GM12874 (cell line): ENCODE results near the gene BMP7.

ENCODE experiments used
- TF ChIP-seq, protein P1 (sequence below): IDR thresholded peaks from 2 replicates; pipeline ENCODE4 v1.5.1; 2011; ENCODE audit warnings: low read depth, mild to moderate bottlenecking, control low read depth, low read length, moderate library complexity; ENCODE audit not compliant: insufficient read depth

Gene BMP7

DNA sequence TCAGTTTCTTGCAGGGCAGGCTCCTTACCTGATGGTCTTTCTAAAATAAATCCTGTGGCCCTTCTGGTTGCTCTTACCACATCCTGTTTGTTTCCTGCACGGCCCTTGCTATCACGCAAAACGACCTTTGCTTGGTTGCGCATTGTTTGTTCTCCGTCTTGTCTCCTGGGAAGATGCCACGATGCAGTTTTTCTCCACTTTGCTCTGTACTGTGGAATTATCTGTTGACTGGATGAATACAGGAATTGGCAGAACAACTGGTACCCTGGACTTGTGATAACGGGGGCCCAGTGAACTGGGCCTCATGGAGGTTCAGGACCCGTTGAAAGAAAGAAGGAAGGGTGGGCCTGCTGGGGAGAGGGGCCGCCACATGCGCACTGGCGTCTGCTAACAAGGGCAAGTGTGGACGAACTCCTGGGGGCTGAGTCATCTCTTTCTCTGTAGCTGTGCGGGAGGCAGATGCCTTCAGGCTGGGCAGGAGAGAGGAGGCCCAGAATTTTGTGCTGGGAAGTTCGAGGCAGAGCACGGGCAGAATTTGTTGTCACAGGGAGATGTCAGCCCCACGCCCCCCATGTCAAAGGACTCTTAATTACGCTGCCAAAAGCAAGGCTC is 139.9 kb downstream of the BMP7 start:
- TF ChIP-seq, protein P1, sequence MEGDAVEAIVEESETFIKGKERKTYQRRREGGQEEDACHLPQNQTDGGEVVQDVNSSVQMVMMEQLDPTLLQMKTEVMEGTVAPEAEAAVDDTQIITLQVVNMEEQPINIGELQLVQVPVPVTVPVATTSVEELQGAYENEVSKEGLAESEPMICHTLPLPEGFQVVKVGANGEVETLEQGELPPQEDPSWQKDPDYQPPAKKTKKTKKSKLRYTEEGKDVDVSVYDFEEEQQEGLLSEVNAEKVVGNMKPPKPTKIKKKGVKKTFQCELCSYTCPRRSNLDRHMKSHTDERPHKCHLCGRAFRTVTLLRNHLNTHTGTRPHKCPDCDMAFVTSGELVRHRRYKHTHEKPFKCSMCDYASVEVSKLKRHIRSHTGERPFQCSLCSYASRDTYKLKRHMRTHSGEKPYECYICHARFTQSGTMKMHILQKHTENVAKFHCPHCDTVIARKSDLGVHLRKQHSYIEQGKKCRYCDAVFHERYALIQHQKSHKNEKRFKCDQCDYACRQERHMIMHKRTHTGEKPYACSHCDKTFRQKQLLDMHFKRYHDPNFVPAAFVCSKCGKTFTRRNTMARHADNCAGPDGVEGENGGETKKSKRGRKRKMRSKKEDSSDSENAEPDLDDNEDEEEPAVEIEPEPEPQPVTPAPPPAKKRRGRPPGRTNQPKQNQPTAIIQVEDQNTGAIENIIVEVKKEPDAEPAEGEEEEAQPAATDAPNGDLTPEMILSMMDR = no peak

DNA sequence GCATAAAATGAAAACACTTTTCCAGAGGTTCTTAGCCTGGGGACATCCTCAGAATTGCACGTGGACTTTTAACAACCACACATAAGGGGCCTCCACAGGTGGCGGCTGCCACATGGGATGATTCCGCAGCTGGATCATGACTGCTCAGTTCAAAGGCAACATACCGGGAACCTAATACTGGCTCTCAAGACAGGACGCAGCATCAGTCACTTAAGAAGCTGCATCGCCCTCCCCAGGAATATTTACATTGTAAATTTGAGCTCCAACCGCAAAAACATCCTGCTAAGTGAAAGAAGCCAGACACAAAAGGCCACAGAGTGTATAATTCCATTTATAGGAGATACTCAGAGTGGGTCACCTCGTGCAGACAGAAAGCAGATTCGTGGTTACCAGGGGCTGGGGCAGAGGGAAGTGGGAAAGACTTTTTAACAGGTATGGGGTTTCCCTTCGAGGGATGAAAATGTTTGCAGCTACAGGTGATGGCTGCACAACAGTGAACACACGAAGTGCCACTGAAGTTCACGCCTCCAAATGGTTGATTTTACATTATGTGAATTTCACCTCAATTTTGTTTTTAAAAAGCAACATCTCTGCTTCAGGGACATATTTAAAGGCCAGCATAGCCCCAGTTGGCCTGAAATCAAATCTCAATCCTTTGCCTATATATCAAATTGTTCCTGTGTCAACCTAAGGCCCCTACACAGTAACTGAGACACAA is 141.5 kb downstream of the BMP7 start:
- TF ChIP-seq, protein P1 = no peak

DNA sequence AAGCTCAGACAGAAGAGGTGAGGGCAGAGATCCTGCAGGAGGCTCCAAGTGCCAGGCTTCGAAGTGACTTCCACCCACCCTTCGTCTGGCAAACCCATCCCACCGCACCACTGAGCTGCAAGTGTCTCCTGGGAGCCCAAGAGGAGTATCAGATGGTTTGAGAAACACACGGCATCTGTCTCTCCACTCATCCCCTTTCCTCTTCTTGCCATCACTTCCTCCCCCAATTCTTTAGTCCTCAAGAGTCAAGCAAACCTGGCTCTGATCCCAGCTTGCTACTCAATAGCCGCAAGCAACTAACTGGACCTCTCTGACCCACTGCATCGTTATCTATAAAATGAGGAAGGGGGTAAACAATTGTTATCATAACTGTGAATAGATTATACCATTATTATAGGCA is 142.1 kb downstream of the BMP7 start:
- TF ChIP-seq, protein P1 = no peak

DNA sequence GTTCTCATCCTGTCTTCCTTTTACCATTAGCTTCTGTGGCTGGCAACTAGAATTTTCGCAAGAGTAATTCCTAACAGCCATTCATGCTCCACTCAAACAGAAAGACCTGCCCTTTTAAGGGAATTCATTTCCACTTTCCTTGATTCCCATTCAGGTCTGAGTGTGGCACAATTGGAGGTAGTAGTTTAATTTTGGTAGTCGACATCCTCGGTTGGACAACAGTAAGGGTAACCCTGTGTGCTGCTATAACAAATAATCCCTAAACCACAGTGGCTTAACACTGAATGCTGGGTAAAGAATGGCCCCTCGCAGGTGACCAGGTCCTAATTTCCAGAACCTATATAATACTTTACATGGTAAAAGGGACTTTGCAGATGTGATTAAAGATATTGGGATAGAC is 142.9 kb downstream of the BMP7 start:
- TF ChIP-seq, protein P1 = no peak

DNA sequence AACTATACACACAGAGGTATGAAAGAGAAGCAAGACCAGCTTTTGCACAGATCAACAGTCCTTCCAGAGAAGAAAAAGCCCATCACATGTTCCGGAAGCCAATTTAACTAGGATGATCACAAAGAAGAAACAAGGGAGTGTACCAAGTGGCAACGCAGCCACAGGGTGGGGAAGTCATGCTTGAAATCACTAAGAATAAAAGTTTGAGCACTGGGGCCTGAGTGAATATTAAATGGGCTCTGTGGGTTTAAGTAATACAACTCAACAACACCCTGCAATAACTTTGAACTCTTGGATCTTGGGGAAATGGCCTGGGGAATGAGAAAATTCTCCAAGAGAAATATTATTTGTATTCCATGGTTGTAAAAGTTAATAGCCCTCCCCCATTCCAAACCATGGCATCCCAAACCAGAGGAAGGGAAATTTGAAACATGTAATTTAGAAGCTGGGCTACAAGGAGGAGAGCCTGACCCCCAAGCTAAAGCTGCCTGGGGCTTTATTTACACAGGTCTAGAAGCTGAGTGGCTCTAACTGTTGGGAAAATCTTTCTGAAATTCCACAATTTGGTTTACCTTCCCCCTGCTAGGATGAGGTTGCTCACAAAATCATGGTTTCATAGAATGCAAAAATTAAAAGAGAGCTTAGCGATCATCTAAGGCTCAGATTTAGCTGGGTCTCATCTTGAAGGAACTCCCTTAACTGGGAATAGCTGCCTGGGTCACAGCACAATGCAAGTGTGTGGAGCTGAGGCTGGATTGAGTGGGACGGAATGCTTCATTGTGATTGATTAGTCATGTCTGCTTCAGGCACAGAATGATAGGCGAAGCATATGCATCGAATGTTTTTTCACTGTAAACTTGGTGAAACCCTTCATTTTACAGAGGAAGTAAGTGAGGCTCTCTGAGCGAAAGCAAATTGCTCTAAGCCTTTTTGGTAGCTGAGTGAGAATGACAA is 143.6 kb downstream of the BMP7 start:
- TF ChIP-seq, protein P1 = no peak

DNA sequence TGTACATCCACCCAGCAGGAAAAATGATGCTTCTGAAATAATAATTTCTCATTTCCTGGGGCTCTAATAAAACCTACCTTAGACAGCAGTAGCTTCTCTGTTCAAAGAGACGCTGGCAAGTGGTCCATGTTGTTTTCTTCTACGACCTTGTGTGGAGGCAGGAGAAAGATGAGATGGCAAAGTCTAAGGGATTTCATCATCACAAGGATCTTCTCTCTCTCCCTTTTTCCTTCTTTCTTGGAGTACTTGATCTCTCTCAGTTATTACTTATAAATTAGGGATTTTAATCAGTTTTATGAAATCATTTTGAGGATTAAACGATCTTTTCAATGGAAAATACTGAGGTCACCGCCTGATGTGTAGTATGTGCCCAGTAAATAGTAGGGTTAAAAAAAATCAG is 147.5 kb downstream of the BMP7 start:
- TF ChIP-seq, protein P1 = no peak
